CD4-positive, alpha-beta T cell treated with Interleukin-2 at 100 ng/mL for 4 hours (primary cell): ENCODE results near the gene CPVL.

Source experiments
- DNase-seq: peaks from one replicate; pipeline ENCODE4 v3.0.0-alpha.2; 2020; ENCODE audit warnings: low spot score

Gene CPVL

GRCh38 chr7:29000717-29001076 lies 145.6 kb downstream of the CPVL start:
- no peak for DNase-seq

- no peak for DNase-seq
Measured at GRCh38 chr7:28999895-29000716, 146.2 kb downstream of the CPVL start.

DNA sequence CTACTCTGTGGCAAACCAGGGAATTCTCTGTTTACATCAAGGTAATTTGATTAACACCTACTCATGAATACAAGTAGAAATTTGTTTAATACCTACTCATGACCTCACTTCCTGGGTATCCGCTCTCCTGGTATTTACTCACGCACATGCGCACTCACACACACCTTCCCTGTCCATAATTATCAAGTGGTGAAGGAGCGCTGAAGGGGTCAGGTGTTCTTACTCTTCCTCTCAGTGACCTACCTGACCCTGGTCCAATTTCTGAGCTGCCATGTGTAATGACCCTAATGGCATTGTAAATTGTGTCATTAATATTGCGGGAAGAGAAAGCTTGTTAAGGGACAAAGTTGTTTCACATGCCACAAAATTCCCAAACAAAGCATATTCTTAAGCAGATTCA lies 146.9 kb downstream of the CPVL start:
- DNase-seq = no peak

- DNase-seq = no peak
Measured at GRCh38 chr7:28998105-28998504, 148.2 kb downstream of the CPVL start.

DNA sequence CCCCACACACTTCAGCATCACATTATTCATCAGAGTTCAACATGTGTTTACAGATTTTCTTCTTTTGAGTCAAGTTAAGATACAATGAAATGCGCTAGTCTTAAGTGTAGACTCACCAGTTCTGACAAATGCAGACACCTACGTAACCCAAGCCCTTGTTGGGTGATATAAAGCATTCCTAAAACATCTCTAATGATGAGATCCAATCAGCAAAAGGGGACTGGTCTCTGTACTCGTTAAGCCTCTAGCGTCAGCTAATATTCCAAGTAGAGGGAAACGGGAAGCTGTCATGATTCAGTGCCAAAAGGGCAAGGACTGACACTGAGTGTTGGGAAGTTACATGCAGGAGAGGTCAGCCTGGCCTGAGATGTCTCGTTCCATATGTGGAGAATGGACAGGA lies 149.5 kb downstream of the CPVL start:
- no peak for DNase-seq

DNA sequence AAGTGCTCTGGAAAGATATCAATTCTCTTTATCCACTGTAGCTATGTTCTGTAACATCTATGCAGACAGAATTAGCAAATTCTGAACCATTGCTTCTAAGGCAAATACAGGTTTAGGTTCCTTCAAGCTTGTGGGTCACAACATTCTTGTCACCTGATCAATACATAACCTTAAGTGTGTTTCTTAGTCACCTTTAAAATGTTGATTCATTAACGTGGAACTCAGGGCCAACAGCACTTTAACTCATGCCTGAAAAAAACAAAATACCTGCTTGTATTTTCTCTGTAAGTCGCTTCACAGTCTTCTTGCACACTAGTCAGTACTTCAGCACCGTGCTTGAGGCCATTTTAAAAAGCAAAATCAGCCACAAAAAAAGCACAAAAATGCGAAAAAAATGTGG lies 153.0 kb downstream of the CPVL start:
- no peak for DNase-seq

GRCh38 chr7:28992798-28993197 lies 153.5 kb downstream of the CPVL start:
- DNase-seq = no peak

DNA sequence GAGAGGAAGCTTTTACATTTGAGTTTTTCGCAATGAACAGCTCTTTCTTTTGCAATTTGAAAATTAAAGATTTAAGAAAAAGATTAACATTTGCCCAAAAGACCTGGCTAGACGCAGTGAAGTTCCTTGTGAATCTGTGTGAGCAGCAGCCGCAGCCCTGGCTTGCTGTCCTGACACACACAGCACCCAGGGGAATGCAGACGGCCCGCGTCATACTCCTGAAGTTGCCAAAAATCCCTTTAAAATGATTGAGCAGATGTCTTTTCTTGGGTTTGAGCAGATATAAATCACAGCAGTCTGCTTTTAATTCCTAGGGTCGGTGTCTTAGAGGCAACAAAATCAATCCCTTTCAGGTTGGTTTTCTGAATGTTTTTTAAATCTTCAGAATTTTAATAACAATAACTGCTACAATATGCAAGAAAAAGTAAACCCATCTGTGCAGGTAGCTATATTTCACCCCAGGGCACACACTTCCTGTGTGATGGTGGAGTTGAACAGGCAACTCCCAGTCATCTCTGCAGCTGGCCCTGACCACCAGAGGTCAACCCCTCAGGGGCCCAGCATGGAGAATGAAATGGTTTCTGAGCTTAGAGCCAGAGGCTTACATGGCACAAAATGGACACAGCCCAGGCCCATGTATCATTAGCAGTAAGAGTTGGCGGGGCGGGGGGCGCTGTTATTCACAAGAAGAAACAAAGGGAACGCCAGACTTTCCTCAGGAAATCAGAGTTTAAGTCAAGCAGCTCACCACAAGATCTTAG lies 156.0 kb downstream of the CPVL start:
- no peak for DNase-seq

DNA sequence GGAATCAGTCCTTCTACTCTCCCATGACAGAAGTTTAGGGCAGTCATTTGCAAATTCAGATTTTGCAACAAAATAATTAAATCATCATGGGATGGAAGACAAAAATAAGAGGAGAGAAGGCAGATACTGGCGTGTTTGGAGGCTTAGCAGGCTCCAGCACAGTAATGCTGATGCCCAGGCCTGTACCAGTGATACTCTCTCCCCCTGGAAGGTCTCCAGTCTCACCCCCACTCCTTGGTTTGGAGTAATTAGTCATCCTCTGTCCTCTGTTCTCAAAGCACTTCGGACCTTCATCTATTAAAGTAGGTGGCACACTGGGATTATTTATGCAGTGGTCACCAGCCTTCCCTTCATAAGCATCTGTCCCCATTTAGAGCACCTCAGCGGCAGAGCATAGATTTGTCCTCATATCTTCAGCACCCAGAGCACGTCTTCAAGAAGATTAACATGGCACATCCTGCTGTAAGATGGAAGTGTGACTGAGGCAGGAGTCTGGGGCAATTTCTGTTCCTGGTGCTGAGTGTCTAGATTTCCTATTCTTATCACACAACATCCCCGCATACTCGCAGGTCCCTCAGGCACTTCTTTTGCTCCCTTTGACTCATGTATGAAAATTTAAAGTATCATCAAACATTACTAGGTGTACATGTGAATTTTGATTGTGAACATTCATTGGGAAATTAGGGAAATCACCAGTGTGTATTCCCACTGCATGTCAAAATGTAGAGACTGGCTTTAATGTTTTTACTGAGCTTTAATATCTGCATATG lies 156.9 kb downstream of the CPVL start:
- DNase-seq = no peak

DNA sequence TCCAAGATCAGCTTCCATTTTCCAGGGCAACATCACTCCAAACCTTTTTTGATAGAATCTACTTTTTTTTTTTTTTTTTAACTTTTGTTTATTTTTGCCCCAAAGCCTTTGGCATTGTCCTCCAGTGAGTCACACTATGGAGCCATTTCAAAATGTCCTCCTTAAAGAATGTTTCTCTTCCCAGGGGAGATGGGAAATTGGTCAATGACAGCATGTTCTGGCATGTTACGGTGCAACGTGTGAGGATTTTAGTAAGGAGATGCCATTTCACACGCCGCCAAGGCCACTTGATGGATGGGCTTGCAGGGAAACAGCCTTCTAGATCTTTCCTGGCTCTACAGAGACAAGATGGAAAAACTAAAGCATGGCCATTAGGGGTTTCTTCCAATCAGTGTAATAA lies 157.5 kb downstream of the CPVL start:
- DNase-seq = no peak

DNA sequence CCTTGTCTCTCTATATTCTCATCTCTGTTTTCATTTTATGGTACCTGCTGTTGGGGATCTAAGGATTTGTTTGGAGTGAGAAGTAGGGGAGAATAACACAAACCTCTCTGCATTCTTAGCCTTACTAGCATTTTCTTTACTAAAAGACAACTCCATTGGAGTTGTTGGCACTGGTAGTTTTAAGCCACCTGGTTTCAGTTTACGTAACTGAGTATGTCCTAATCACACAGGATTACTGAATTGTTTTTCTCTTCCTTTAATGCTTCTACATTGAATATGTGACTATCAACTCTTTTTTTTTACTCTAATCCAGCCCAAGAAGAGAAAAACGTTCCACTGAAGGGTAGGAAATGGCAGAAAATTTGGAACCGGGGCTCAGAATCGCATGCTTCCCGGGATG lies 158.2 kb downstream of the CPVL start:
- no peak for DNase-seq

GRCh38 chr7:28986765-28987110 lies 159.6 kb downstream of the CPVL start:
- DNase-seq = no peak

DNA sequence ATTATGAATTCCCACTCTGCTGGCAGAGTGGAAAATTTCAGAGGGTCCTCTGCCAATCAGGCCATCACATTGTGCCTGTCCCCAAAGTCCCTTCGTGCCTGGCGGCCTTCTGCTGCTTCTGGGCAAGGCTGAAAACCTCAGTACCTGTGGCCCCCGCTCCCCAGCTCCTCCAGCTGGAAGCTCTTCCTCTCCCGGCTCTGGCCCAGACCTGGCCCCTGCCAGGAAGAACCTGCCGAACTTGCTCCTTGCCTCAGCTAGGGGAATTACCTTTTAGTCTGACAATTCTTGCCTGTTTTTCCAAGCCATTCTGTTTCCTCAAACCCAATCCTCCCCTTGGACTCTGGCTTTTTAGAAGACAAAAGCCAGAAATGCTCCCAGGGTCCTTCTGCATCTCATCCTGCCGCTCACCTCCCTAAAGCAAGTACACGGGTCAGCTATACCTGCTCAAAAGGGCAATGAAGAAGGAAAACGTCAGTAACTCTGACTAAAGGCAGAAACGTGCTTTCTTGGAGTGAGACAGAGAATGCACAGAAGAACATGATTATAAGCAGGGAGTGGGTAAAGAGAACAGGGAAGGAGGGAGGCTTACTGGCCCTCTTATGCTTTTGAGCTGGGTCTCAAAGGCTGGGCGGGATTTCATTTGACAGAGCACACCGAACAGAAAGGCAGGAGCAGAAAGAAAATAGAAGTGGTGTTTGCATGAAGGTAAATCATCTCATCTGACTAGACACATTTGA lies 160.1 kb downstream of the CPVL start:
- no peak for DNase-seq

DNA sequence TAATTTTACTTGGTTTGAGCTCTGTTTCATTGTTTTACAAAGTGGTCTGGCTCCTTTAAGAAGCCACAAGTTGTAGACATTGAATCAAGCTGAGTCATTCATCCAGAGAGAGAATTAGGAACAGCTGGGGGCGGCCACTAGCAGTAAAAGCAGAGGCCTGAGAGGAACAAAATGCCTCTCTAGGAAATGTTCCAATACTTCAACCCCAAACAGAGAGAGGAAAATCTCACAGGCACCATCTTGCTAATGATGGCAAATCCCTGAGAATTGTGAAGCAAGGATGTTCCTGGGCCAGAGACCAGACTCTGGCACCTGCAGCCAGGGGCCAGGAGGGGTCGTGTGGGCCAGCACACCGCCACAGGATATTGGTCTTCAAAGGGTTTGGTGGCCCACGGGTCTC lies 161.7 kb downstream of the CPVL start:
- DNase-seq = no peak

GRCh38 chr7:28984217-28984616 lies 162.1 kb downstream of the CPVL start:
- DNase-seq = no peak

DNA sequence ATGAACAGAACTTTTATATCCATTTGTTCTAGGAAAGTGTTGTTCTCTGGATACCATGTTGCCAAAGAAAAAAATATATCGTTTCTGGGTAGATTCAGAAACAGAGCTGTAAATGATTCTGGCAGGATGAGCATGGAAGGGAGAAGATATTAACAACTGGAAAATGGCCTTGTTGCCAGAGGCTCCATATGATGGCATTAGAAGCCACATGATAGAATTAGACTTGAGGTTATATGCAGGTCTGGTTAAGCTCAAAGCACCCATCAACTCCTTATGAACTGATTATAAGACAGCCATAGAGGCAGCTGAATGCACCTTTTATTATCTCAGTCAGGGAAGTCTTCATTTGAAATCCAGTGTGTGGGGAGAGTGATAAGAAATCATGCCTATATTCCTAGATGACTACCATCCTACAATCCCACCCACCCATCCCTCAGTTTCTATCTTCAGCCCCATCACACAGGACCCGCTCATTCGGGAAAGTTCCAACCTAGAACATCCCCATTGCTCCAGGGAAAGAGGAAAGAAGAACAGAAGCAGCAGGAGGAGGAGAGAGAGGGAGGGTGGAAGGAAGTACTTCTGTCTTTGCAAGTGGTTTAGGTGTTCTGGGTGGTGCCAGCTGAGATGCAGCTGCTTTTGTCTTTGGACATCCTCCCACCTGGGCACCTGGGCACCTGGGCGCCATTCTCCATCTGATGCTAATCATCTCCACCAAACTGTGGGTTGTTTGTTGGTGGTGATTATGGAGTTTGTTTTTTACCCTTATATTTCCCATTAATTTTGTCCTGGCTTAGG lies 162.7 kb downstream of the CPVL start:
- no peak for DNase-seq

GRCh38 chr7:28981161-28981465 lies 165.2 kb downstream of the CPVL start:
- no peak for DNase-seq

- no peak for DNase-seq
Measured at GRCh38 chr7:28980451-28981160, 165.7 kb downstream of the CPVL start.

DNA sequence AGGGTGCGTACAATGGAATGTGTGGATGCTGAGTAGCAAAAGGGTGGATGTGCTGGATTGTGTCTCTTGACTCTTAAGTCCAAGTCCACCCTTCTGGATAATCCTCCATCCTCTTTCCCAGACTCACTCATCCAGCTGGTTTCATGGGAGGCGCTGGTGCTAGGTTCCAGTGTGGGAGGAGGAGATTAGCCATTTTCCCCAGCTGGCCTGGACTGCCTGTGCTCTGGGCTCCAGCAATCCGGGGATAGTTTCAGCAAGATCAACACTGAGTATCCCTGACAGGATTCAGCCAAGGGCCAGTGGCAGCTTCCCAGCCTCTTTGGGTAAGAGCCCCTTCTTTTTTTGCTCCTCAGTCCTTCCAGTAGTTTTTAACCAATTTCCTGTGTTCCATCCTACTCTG lies 166.6 kb downstream of the CPVL start:
- no peak for DNase-seq

DNA sequence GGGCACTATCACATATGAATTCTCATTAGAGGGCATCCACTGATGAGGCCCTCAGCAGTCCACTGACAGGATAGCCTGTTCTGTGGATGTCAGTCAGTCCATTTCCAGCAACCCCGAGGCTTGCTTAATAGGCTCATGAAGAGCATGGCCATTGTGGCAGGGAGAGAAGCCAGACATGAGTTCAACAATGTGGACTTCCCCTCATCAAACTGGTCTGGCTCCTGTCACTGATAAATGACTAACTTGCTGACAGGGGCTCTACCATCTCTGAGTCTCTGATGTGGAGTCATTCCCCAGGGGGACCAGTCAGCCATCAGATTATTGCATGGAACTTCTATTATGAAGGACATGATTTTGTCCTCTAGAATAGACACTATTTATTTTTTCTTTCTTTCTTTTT lies 168.5 kb downstream of the CPVL start:
- DNase-seq = no peak

- no peak for DNase-seq
Measured at GRCh38 chr7:28976022-28976421, 170.3 kb downstream of the CPVL start.
